BJ (cell line): Measurements from ENCODE around the gene OPRL1. TPM values are rescaled to one million over a fixed set of nuclear protein-coding genes. Genes with fewer than 3 reads are reported as not detected.

Experiments used
- CTCF ChIA-PET: fragments of 350-600 bp; formaldehyde crosslinking; extraction: SDS; loops from one replicate; lab custom pipeline; 2021; ENCODE audit warnings: antibody characterized with exemption, inconsistent platforms; lab: Yijun Ruan, JAX
- POLR2A ChIA-PET: fragments of 300-600 bp; sonication (Branson Sonifier 250); formaldehyde crosslinking; extraction: SDS; loops from one replicate; lab custom pipeline; 2021; ENCODE audit warnings: antibody characterized with exemption; lab: Charles Lee
- DNase-seq: peaks from one replicate; pipeline ENCODE4 v3.0.0-alpha.2; 2011; ENCODE audit warnings: low read depth
- H3K27me3 ChIP-seq: 2 replicates; pipeline ENCODE4 v1.6.0; 2011; ENCODE audit warnings: low read length; ENCODE audit not compliant: control insufficient read depth, insufficient read depth
- H3K36me3 ChIP-seq: 2 replicates; pipeline ENCODE4 v1.5.1; 2011; ENCODE audit warnings: low read length; ENCODE audit not compliant: control insufficient read depth, insufficient read depth
- H3K4me3 ChIP-seq: 2 replicates; pipeline ENCODE4 v1.5.1; 2011; ENCODE audit warnings: low read depth, mild to moderate bottlenecking, control low read depth, low read length
- CTCF ChIP-seq: IDR thresholded peaks from 2 replicates; pipeline ENCODE4 v1.5.1; 2011; ENCODE audit warnings: low read depth, mild to moderate bottlenecking, control low read depth, inconsistent platforms, low read length, moderate library complexity; ENCODE audit not compliant: insufficient read depth
- polyA plus RNA-seq: library from polyadenylated mRNA; depleted of rRNA; stranded (reverse); fragments of >200 nt; gene quantifications from 2 replicates; pipeline ENCODE4 v1.2.3, GENCODE V29; 2011

Gene OPRL1
- polyA plus RNA-seq, 1 experiment, result 0.97 TPM

GRCh38 chr20:64069614-64070243 lies 10.2 kb upstream of the OPRL1 start:
- no peak for DNase-seq
- POLR2A ChIA-PET, result no interaction called here
- no peaks in the 10 kb centered on the region for H3K27me3 ChIP-seq

GRCh38 chr20:64070244-64070993 lies 9.5 kb upstream of the OPRL1 start:
- ChIA-PET POLR2A (no interaction called here), CTCF (interaction anchor here (0.7 to 3.0 kb wide), 7 partner anchors 9 to 119 kb away, joined by 3 to 31 read pairs (median 4); partner anchors contain the start of genes LKAAEAR1, OPRL1, PRPF6 and RGS19)
- H3K27me3 ChIP-seq, result no peaks in the 10 kb centered on the region
- no peak for DNase-seq
- no peak for TF ChIP-seq CTCF
- H3K4me3 ChIP-seq, result no peak overlapping the region
- H3K36me3 ChIP-seq, result peaks cover 11% of the 10 kb centered on the region

More at GRCh38 chr20:64069614-64070243, 10.2 kb upstream of the OPRL1 start:
- peaks cover 11% of the 10 kb centered on the region for H3K36me3 ChIP-seq
- H3K4me3 ChIP-seq, result no peak overlapping the region
- CTCF ChIA-PET, result interaction anchor here (0.7 to 3.4 kb wide), 9 partner anchors 10 to 161 kb away, joined by 3 to 31 read pairs (median 4); partner anchors contain the start of genes LKAAEAR1, OPRL1, PRPF6 and RGS19
- TF ChIP-seq CTCF, result peak; percentile 83

- Histone ChIP-seq H3K36me3 (peaks cover 11% of the 10 kb centered on the region), H3K27me3 (no peaks in the 10 kb centered on the region), H3K4me3 (no peak overlapping the region)
- no peak for DNase-seq
- no peak for TF ChIP-seq CTCF
- ChIA-PET CTCF (interaction anchor here (1.0 to 1.3 kb wide), 2 partner anchors 14 to 101 kb away, joined by 3 to 5 read pairs; no protein-coding TSS in a partner anchor), POLR2A (no interaction called here)
Observed at GRCh38 chr20:64071341-64072332, 8.2 kb upstream of the OPRL1 start.

- TF ChIP-seq CTCF, result no peak
- peaks cover 11% of the 10 kb centered on the region for H3K36me3 ChIP-seq
- POLR2A ChIA-PET, result no interaction called here
- DNase-seq, result no peak
- CTCF ChIA-PET, result interaction anchor here (0.7 to 1.9 kb wide), 4 partner anchors 11 to 102 kb away, joined by 3 to 10 read pairs (median 4); partner anchors contain the start of gene LKAAEAR1
- H3K27me3 ChIP-seq, result no peaks in the 10 kb centered on the region
- H3K4me3 ChIP-seq, result no peak overlapping the region
Observed at GRCh38 chr20:64072498-64073063, 7.3 kb upstream of the OPRL1 start.
